ENCODE data around the gene SEMA4B. TPM values are rescaled to one million over a fixed set of nuclear protein-coding genes. Genes with fewer than 3 reads are reported as not detected.

SEMA4B gene
- total RNA-seq, 1 experiment from 2014 or later = 32.5 TPM

GRCh38 chr15:90266485-90266884 is 65.4 kb downstream of the SEMA4B start:
- Histone ChIP-seq H2BK20ac (ENCODE audit: low read depth, low read length, poor library complexity, severe bottlenecking) (no peak overlapping the region), H2AFZ (ENCODE audit: low read length) (no peak overlapping the region), H2BK5ac (ENCODE audit: insufficient read length, low read length) (no peak overlapping the region), H4K20me1 (ENCODE audit: control insufficient read depth, insufficient read depth, insufficient read length) (no peaks in the 10 kb centered on the region), H3K79me1 (ENCODE audit: insufficient read depth, low read depth, low read length, poor library complexity, severe bottlenecking) (no peaks in the 10 kb centered on the region), H2AK5ac (ENCODE audit: insufficient read length, low read length) (no peak overlapping the region), H2BK12ac (ENCODE audit: insufficient read length, low read depth, low read length) (no peak overlapping the region), H3K23me2 (ENCODE audit: insufficient read length, low read depth, low read length, poor library complexity, severe bottlenecking) (peaks cover 8% of the 10 kb centered on the region), H3K4me1 (ENCODE audit: insufficient read depth, low read length) (no peaks in the 10 kb centered on the region; the same call in 1 of the 2 replicates), H3K79me2 (ENCODE audit: insufficient read depth, low read length) (peaks cover 9% of the 10 kb centered on the region; the same call in 1 of the 2 replicates), H3K9me3 (ENCODE audit: control insufficient read depth, low read depth, low read length) (no peaks in the 10 kb centered on the region), H3K27ac (ENCODE audit: insufficient read length, low read depth, low read length) (no peak overlapping the region), H3K18ac (ENCODE audit: insufficient read length, low read depth, low read length) (no peak overlapping the region), H3K9ac (ENCODE audit: extremely low read depth, insufficient read length, low read length) (peak overlapping the region; percentile 90), H3K4ac (ENCODE audit: low read depth, low read length) (no peak overlapping the region; the same call in 1 of the 2 replicates), H4K5ac (ENCODE audit: insufficient read length, low read depth, low read length) (no peak overlapping the region), H4K8ac (replicated peaks; ENCODE audit: insufficient read length, low read depth, low read length) (no peak overlapping the region), H4K91ac (ENCODE audit: insufficient read length, low read depth, low read length) (no peak overlapping the region), H3K23ac (ENCODE audit: insufficient read length, low read depth, low read length) (no peak overlapping the region), H3T11ph (ENCODE audit: low read length) (no peak overlapping the region), H3K4me2 (ENCODE audit: insufficient read depth, insufficient read length, low read length) (peak overlapping the region; percentile 96), H3K56ac (ENCODE audit: insufficient read length, low read depth, low read length) (no peak overlapping the region), H3K14ac (ENCODE audit: insufficient read depth, low read length) (no peak overlapping the region), H2BK15ac (ENCODE audit: low read depth, low read length) (no peak overlapping the region), H2BK120ac (ENCODE audit: low read depth, low read length, poor library complexity, severe bottlenecking) (no peak overlapping the region), H3K27me3 (ENCODE audit: insufficient read depth, low read length) (no peaks in the 10 kb centered on the region; the same call in 1 of the 2 replicates)
- no peak for TF ChIP-seq CTCF (conservative IDR thresholded peaks at IDR 0.05)
- H3K9me3 Mint-ChIP-seq = no peaks in the 10 kb centered on the region
- peak overlapping the region; percentile 95 to 96 for H3K4me3 Mint-ChIP-seq
- H3K27me3 Mint-ChIP-seq (ENCODE audit: low read depth) = no peaks in the 10 kb centered on the region; the same call in 1 of the 2 replicates
- H3K27ac Mint-ChIP-seq = no peak overlapping the region; a peak in 2 of 7 replicates
- no CpG with 5 or more reads among the region's 15 CpGs for WGBS (ENCODE audit: extremely low coverage, insufficient read length, low lambda C conversion rate)
- DNase-seq = no peak
- H3K4me1 Mint-ChIP-seq = peaks cover 30 to 37% of the 10 kb centered on the region in 2 experiments
- H3K36me3 Mint-ChIP-seq (ENCODE audit: insufficient read depth in 1 of 3, low read depth in 3 of 3) = peaks cover 23 to 39% (median 36%) of the 10 kb centered on the region in 3 experiments; a peak in 6 of 7 replicates

Data from H9 (cell line).